ENCODE results near the gene CHRFAM7A.
"Not testable (repeated sequence)": the region's sequence is repeated elsewhere in the genome, so short reads cannot be mapped to it uniquely, and the experiment has no call there.

CHRFAM7A gene

GRCh38 chr15:30315704-30316103 lies 77.6 kb downstream of the CHRFAM7A start:
- not testable (repeated sequence) for DNase-seq (ENCODE audit: low read depth)

GRCh38 chr15:30310575-30310974 lies 82.8 kb downstream of the CHRFAM7A start:
- DNase-seq (ENCODE audit: low read depth): not testable (repeated sequence)

Data from EH (cell line).